Endothelial cell (in vitro differentiated cells): ENCODE data around the gene ZNF335. TPM values are rescaled to one million over a fixed set of nuclear protein-coding genes. Genes with fewer than 3 reads are reported as not detected.
"Not testable (repeated sequence)": the region's sequence is repeated elsewhere in the genome, so short reads cannot be mapped to it uniquely, and the experiment has no call there.

Source experiments
- DNase-seq: peaks from one replicate; pipeline ENCODE4 v3.0.0; 2021; ENCODE audit warnings: low spot score
- H3K27ac Mint-ChIP-seq: one replicate; pipeline ENCODE4 v1.8.0; 2021; ENCODE audit warnings: mixed read lengths, inconsistent platforms; ENCODE audit not compliant: unreplicated experiment
- H3K27me3 Mint-ChIP-seq: one replicate; pipeline ENCODE4 v1.8.0; 2021; ENCODE audit warnings: mild to moderate bottlenecking, moderate library complexity, mixed read lengths, inconsistent platforms; ENCODE audit not compliant: unreplicated experiment
- H3K36me3 Mint-ChIP-seq: one replicate; pipeline ENCODE4 v1.8.0; 2021; ENCODE audit warnings: mild to moderate bottlenecking, low read depth, mixed read lengths, inconsistent platforms; ENCODE audit not compliant: unreplicated experiment
- H3K4me1 Mint-ChIP-seq: one replicate; pipeline ENCODE4 v1.8.0; 2021; ENCODE audit warnings: mild to moderate bottlenecking, mixed read lengths, inconsistent platforms; ENCODE audit not compliant: unreplicated experiment
- H3K4me3 Mint-ChIP-seq: one replicate; pipeline ENCODE4 v1.8.0; 2021; ENCODE audit warnings: mild to moderate bottlenecking, mixed read lengths, inconsistent platforms; ENCODE audit not compliant: unreplicated experiment
- H3K9me3 Mint-ChIP-seq: one replicate; pipeline ENCODE4 v1.8.0; 2021; ENCODE audit warnings: mixed read lengths, inconsistent platforms; ENCODE audit not compliant: unreplicated experiment
- total RNA-seq: library from RNA; stranded (reverse); fragmentation: NEBNext Ultra II Directional; extraction: Animal tissue kit (Norgen Biotek cat#: 25700); gene quantifications from one replicate; pipeline ENCODE4 v1.2.1, GENCODE V29; 2021; ENCODE audit not compliant: unreplicated experiment
- TF ChIP-seq, protein P1 (sequence below): fragments of 200-600 bp; sonication (generic); IDR thresholded peaks from one replicate; pipeline ENCODE4 v1.5.0; 2021; ENCODE audit warnings: antibody characterized with exemption; ENCODE audit not compliant: unreplicated experiment

ZNF335 gene
- total RNA-seq, 1 donor from 2014 or later, result 22.9 TPM

- H3K36me3 Mint-ChIP-seq, result peaks cover 16% of the 10 kb centered on the region
- TF ChIP-seq, protein P1, sequence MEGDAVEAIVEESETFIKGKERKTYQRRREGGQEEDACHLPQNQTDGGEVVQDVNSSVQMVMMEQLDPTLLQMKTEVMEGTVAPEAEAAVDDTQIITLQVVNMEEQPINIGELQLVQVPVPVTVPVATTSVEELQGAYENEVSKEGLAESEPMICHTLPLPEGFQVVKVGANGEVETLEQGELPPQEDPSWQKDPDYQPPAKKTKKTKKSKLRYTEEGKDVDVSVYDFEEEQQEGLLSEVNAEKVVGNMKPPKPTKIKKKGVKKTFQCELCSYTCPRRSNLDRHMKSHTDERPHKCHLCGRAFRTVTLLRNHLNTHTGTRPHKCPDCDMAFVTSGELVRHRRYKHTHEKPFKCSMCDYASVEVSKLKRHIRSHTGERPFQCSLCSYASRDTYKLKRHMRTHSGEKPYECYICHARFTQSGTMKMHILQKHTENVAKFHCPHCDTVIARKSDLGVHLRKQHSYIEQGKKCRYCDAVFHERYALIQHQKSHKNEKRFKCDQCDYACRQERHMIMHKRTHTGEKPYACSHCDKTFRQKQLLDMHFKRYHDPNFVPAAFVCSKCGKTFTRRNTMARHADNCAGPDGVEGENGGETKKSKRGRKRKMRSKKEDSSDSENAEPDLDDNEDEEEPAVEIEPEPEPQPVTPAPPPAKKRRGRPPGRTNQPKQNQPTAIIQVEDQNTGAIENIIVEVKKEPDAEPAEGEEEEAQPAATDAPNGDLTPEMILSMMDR, result no peak
- H3K4me1 Mint-ChIP-seq, result peaks cover 20% of the 10 kb centered on the region
- peak within 1 kb of the TSS; percentile 98 for H3K4me3 Mint-ChIP-seq
- H3K27ac Mint-ChIP-seq, result peak within 1 kb of the TSS; percentile 99
- H3K9me3 Mint-ChIP-seq, result no peaks in the 10 kb centered on the region
- peak; percentile 99 for DNase-seq
- H3K27me3 Mint-ChIP-seq, result peaks cover 12% of the 10 kb centered on the region
Observed at GRCh38 chr20:45934586-45935415, 37.2 kb downstream of the ZNF335 start, which contains the start of gene PCIF1. Gene PCIF1, plus strand, starts transcription at chr20:45934683. Its CDS starts 4,317 bp downstream, at chr20:45939000.

GRCh38 chr20:45934046-45934585 is 37.9 kb downstream of the ZNF335 start:
- Mint-ChIP-seq H3K27me3 (peaks cover 12% of the 10 kb centered on the region), H3K4me3 (peak overlapping the region; percentile 96), H3K4me1 (peaks cover 20% of the 10 kb centered on the region), H3K9me3 (no peaks in the 10 kb centered on the region), H3K36me3 (peaks cover 11% of the 10 kb centered on the region), H3K27ac (peak overlapping the region; percentile 98)
- DNase-seq, result no peak
- TF ChIP-seq, protein P1, result no peak

DNA sequence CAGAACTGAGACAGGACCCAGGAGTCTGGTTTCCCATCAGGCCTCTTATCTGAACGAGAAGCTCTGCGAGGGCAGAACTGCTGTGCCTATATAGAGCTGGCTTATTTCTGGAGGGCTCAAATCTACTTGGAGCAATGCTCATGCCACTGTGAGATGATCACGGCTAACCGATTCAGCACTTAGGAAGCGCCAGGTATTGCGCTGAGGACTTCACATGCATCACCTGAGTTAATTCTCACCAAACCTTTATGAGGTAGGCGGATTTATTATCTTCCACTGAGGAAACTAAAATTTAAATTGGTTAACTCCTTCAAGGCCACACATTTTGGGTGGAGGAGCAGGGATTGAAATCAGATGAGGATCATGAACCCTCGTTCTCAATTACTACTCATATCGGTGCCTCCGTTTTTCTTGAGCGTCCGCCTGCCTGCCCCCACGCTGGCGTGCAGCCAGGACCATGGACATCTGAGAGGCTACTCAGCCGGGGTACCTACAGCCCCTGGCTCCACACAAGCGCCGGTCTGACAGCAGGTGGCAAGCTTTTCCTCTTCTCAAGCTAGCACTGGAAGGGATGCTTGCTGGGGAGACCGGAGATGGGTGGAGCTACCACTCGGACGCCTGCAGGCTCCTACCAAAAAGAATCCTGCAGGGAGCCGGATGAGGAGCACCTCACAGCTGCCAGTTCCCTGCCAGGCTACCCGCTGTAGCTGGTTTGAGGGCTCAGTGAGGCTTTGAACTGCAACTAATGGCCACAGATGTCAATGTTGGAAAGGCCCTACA is 38.5 kb downstream of the ZNF335 start:
- Mint-ChIP-seq H3K36me3 (peaks cover 9% of the 10 kb centered on the region), H3K9me3 (no peaks in the 10 kb centered on the region), H3K4me3 (peak overlapping the region; percentile 96), H3K27ac (peak overlapping the region; percentile 98), H3K4me1 (peaks cover 17% of the 10 kb centered on the region), H3K27me3 (peaks cover 12% of the 10 kb centered on the region)
- TF ChIP-seq, protein P1, result no peak
- peak; percentile 70 for DNase-seq

GRCh38 chr20:45931680-45932079 is 40.3 kb downstream of the ZNF335 start:
- DNase-seq, H3K9me3 Mint-ChIP-seq, H3K4me1 Mint-ChIP-seq, H3K27ac Mint-ChIP-seq, H3K4me3 Mint-ChIP-seq, H3K36me3 Mint-ChIP-seq: not testable (repeated sequence)
- peaks cover 12% of the 10 kb centered on the region for H3K27me3 Mint-ChIP-seq

- H3K4me3 Mint-ChIP-seq, result no peak overlapping the region
- no peak overlapping the region for H3K27ac Mint-ChIP-seq
- H3K9me3 Mint-ChIP-seq, result no peaks in the 10 kb centered on the region
- H3K36me3 Mint-ChIP-seq, result no peaks in the 10 kb centered on the region
- TF ChIP-seq, protein P1, result no peak
- H3K4me1 Mint-ChIP-seq, result peaks cover 7% of the 10 kb centered on the region
- no peak for DNase-seq
- H3K27me3 Mint-ChIP-seq, result peaks cover 3% of the 10 kb centered on the region
Observed at GRCh38 chr20:45927071-45927878, 44.7 kb downstream of the ZNF335 start.
